Loucy (cell line): Measurements from ENCODE around the gene RAD54L.
"Not testable (repeated sequence)": the region's sequence is repeated elsewhere in the genome, so short reads cannot be mapped to it uniquely, and the experiment has no call there.

Source experiments
- H2AFZ ChIP-seq: fragments of 200-600 bp; sonication (generic); 2 replicates; pipeline ENCODE4 v1.6.0; 2016; ENCODE audit warnings: antibody characterized with exemption, mild to moderate bottlenecking, low read length, moderate library complexity
- H3F3A ChIP-seq: fragments of 200-600 bp; 2 replicates; pipeline ENCODE4 v1.6.0; 2016; ENCODE audit warnings: antibody characterized with exemption, low read depth, mild to moderate bottlenecking
- H3K27me3 ChIP-seq: fragments of 200-600 bp; sonication (generic); 2 replicates; pipeline ENCODE4 v1.6.1; 2014; ENCODE audit warnings: low read length, mild to moderate bottlenecking; ENCODE audit not compliant: insufficient read depth, poor library complexity, severe bottlenecking
- H3K36me3 ChIP-seq: fragments of 200-600 bp; sonication (generic); 2 replicates; pipeline ENCODE4 v1.6.1; 2016; ENCODE audit warnings: low read length; ENCODE audit not compliant: insufficient read depth
- H3K4me1 ChIP-seq: fragments of 200-600 bp; sonication (generic); 2 replicates; pipeline ENCODE4 v1.5.1; 2014; ENCODE audit warnings: low read length, mild to moderate bottlenecking; ENCODE audit not compliant: insufficient read depth, poor library complexity, severe bottlenecking
- H3K4me2 ChIP-seq: fragments of 200-600 bp; sonication (generic); 2 replicates; pipeline ENCODE4 v1.6.0; 2014; ENCODE audit warnings: antibody characterized with exemption, low read length, low read depth, mild to moderate bottlenecking; ENCODE audit not compliant: poor library complexity, severe bottlenecking
- H3K4me3 ChIP-seq: fragments of 200-600 bp; sonication (generic); 2 replicates; pipeline ENCODE4 v1.5.1; 2014; ENCODE audit warnings: low read length, mild to moderate bottlenecking, mixed read lengths; ENCODE audit not compliant: poor library complexity, severe bottlenecking
- H3K79me2 ChIP-seq: fragments of 200-600 bp; sonication (generic); 2 replicates; pipeline ENCODE4 v1.6.1; 2014; ENCODE audit warnings: low read length; ENCODE audit not compliant: insufficient read depth
- H3K9ac ChIP-seq: fragments of 200-600 bp; sonication (generic); 2 replicates; pipeline ENCODE4 v1.6.0; 2014; ENCODE audit warnings: mild to moderate bottlenecking, low read depth, low read length, moderate library complexity; ENCODE audit not compliant: poor library complexity, severe bottlenecking
- H3K9me2 ChIP-seq: fragments of 200-600 bp; sonication (generic); replicated peaks from 2 replicates; pipeline ENCODE4 v1.6.1; 2016; ENCODE audit warnings: low read depth, low read length, mixed read lengths
- H3K9me3 ChIP-seq: fragments of 200-600 bp; sonication (generic); 2 replicates; pipeline ENCODE4 v1.6.1; 2014; ENCODE audit warnings: mild to moderate bottlenecking, antibody characterized with exemption, low read length, low read depth; ENCODE audit not compliant: insufficient read depth
- H4K20me1 ChIP-seq: fragments of 200-600 bp; sonication (generic); 2 replicates; pipeline ENCODE4 v1.6.0; 2014; ENCODE audit warnings: antibody characterized with exemption, low read length, mild to moderate bottlenecking; ENCODE audit not compliant: insufficient read depth, poor library complexity, severe bottlenecking

RAD54L gene

DNA sequence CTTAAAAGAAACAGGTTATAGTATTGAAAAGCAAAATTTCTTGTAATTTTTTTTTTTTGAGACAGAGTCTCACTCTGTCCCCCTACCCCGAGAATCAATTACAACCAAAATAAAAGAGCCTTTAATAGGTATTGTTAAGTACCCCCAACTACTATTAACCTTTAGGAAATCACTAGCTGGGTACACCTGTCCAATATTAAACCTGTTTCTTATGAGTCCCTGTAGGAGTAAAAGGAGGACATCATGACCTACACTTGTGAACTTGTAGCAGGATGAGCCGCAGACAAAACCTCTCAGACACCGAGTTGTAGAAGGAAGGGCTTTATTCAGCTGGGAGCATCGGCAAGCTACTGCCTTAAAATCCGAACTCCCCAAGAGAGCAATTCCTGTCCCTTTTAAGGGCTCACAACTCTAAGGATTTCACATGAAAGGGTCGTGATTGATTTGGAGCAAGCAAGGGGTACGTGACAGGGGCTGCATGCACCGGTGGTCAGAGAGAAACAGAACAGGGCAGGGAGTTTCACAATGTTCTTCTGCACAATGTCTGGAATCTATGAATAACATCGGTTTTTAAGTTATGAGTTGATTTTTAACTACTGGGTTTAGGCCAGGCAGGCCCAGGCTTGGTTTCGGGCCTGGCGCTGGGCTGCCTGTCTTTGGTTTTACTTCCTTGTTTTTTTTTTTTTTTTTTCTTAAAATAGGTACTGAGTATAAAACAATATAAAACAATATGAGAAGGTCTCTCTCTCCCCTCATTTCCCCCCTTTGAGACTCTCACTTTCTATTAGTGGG, 77.9 kb downstream of the RAD54L start:
- not testable (repeated sequence) for H3K9ac ChIP-seq, H3K9me2 ChIP-seq, H3K9me3 ChIP-seq, H3K79me2 ChIP-seq, H3K4me1 ChIP-seq, H3K27me3 ChIP-seq, H4K20me1 ChIP-seq, H3K4me3 ChIP-seq, H3F3A ChIP-seq, H3K4me2 ChIP-seq, H2AFZ ChIP-seq, H3K36me3 ChIP-seq
